Gastroesophageal sphincter (tissue), 4 donors: ENCODE data around the gene YY1. TPM values are rescaled to one million over a fixed set of nuclear protein-coding genes. Genes with fewer than 3 reads are reported as not detected.

Experiments used
- ATAC-seq: fragments of 150-250 bp; one replicate; pipeline ENCODE4 v1.9.1; 2016; ENCODE audit warnings: mild to moderate bottlenecking, moderate library complexity
- H3K27ac ChIP-seq, 4 donors: fragments of 200-600 bp; sonication (generic) in 3 of 4; 1 replicate in 3 of 4; 2 replicates in 1 of 4; pipeline ENCODE4 v1.5.1; 2016 to 2019
- H3K27me3 ChIP-seq: fragments of 200-600 bp; sonication (generic); one replicate; pipeline ENCODE4 v1.5.1; 2019
- H3K36me3 ChIP-seq, 2 donors: fragments of 200-600 bp; sonication (generic); one replicate each; pipeline ENCODE4 v1.5.1; 2019; ENCODE audit warnings: control low read depth in 1 of 2
- H3K4me1 ChIP-seq, 3 donors: fragments of 200-600 bp; sonication (generic); 1 replicate in 2 of 3; 2 replicates in 1 of 3; pipeline ENCODE4 v1.5.1; 2016 to 2019; ENCODE audit warnings: control low read depth in 2 of 3
- H3K4me3 ChIP-seq, 2 donors: fragments of 200-600 bp; sonication (generic); one replicate each; pipeline ENCODE4 v1.5.1; 2019; ENCODE audit warnings: mild to moderate bottlenecking in 1 of 2, moderate library complexity in 1 of 2
- H3K9me3 ChIP-seq, 3 donors: fragments of 200-600 bp; sonication (generic); one replicate each; pipeline ENCODE4 v1.5.1; 2017 to 2019; ENCODE audit warnings: control low read depth in 2 of 3
- CTCF ChIP-seq, 4 experiments: fragments of 200-600 bp in 2 of 4; fragments of 450-650 bp in 2 of 4; sonication (generic) in 1 of 4; IDR thresholded peaks; one replicate each; pipeline ENCODE4 v1.5.1; 2017 to 2019; ENCODE audit warnings: antibody characterized with exemption in 4 of 4, mild to moderate bottlenecking in 2 of 4, moderate library complexity in 2 of 4
- EP300 ChIP-seq: sonication (generic); formaldehyde crosslinking; IDR thresholded peaks from one replicate; pipeline ENCODE4 v1.6.1; 2017; ENCODE audit warnings: antibody characterized with exemption, mild to moderate bottlenecking
- POLR2A ChIP-seq, 2 donors: fragments of 450-650 bp; IDR thresholded peaks; one replicate each; pipeline ENCODE4 v1.6.1; 2017; ENCODE audit warnings: antibody characterized with exemption in 2 of 2, mild to moderate bottlenecking in 2 of 2, moderate library complexity in 1 of 2
- POLR2AphosphoS5 ChIP-seq: sonication (generic); formaldehyde crosslinking; IDR thresholded peaks from one replicate; pipeline ENCODE4 v1.6.1; 2017; ENCODE audit warnings: antibody characterized with exemption
- WGBS, 2 donors: methylation state at CpG; one replicate each; pipeline ENCODE4 v1.1.5; 2018; ENCODE audit warnings: low coverage in 1 of 2; 5-methylcytosine and 5-hydroxymethylcytosine counted together
- total RNA-seq, 4 donors: library from RNA; depleted of rRNA; stranded (reverse); fragments of >200 nt; gene quantifications; one replicate each; pipeline ENCODE4 v1.1.0, GENCODE V29; 2016

Gene YY1
- 10 to 100 TPM; 55.1 to 76.3 (median 62.5) TPM for total RNA-seq

GRCh38 chr14:100238419-100239210 is at the start of gene YY1:
Gene YY1 (plus strand): TSS chr14:100239144. CDS start chr14:100239245, 101 bp downstream.
- TF ChIP-seq EP300 (no peak), POLR2A (IDR thresholded peaks at IDR 0.05) (peak; percentile 69 to 85), POLR2AphosphoS5 (peak; percentile 55), CTCF (IDR thresholded peaks at IDR 0.05) (no peak)
- Histone ChIP-seq H3K27me3 (no peaks in the 10 kb centered on the region), H3K4me3 (peak within 1 kb of the TSS; percentile 95 to 100), H3K36me3 (no peaks in the 10 kb centered on the region), H3K27ac (peak within 1 kb of the TSS; percentile 92 to 100 (median 100)), H3K4me1 (peaks cover 0 to 67% (median 38%) of the 10 kb centered on the region in 3 donors), H3K9me3 (no peaks in the 10 kb centered on the region)
- 0% methylated on average over 13 to 22 of the region's 125 CpGs for WGBS, 2 donors
- peak; percentile 89 for ATAC-seq

GRCh38 chr14:100190126-100190525 is 48.8 kb upstream of the YY1 start:
- TF ChIP-seq POLR2A (IDR thresholded peaks at IDR 0.05) (no peak), CTCF (IDR thresholded peaks at IDR 0.05) (no peak), POLR2AphosphoS5 (no peak), EP300 (no peak)
- Histone ChIP-seq H3K36me3 (no peaks in the 10 kb centered on the region), H3K4me1 (peaks cover 0 to 20% (median 6%) of the 10 kb centered on the region in 3 donors), H3K27ac (no peak overlapping the region), H3K4me3 (no peak overlapping the region), H3K27me3 (no peaks in the 10 kb centered on the region), H3K9me3 (no peaks in the 10 kb centered on the region)
- 91 to 100% methylated on average over 1 of the region's 1 CpG for WGBS, 2 donors
- ATAC-seq, result no peak

- Histone ChIP-seq H3K36me3 (no peaks in the 10 kb centered on the region), H3K27me3 (no peaks in the 10 kb centered on the region), H3K9me3 (no peaks in the 10 kb centered on the region), H3K4me3 (peak overlapping the region in 1 of 2 donors; percentile 55), H3K4me1 (peaks cover 0 to 20% (median 6%) of the 10 kb centered on the region in 3 donors), H3K27ac (peak overlapping the region in 3 of 4 donors; percentile 88 to 94 (median 91))
- ATAC-seq, result no peak
- TF ChIP-seq CTCF (IDR thresholded peaks at IDR 0.05), result no peak
- 73 to 79% methylated on average over 7 to 11 of the region's 14 CpGs for WGBS, 2 donors
Measured at GRCh38 chr14:100191584-100192249, 47.2 kb upstream of the YY1 start.

GRCh38 chr14:100192250-100192671 is 46.7 kb upstream of the YY1 start:
- Histone ChIP-seq H3K9me3 (no peaks in the 10 kb centered on the region), H3K27ac (peak overlapping the region; percentile 78 to 94 (median 90)), H3K4me1 (peaks cover 0 to 20% (median 6%) of the 10 kb centered on the region in 3 donors), H3K27me3 (no peaks in the 10 kb centered on the region), H3K36me3 (no peaks in the 10 kb centered on the region), H3K4me3 (peak overlapping the region; percentile 28 to 55)
- no peak for ATAC-seq
- no peak for TF ChIP-seq EP300
- no peak for TF ChIP-seq POLR2A (IDR thresholded peaks at IDR 0.05)
- TF ChIP-seq POLR2AphosphoS5, result no peak
- no peak for TF ChIP-seq CTCF (IDR thresholded peaks at IDR 0.05)
- WGBS, 2 donors, result 18 to 37% methylated on average over 2 to 11 of the region's 21 CpGs
